HG02642 (cell line): Measurements from ENCODE around the gene DES.

Experiments used
- ATAC-seq: cut with Tn5 transposase; IDR thresholded peaks from one replicate; pipeline ENCODE4 v1.9.1; 2021; ENCODE audit warnings: mild to moderate bottlenecking; ENCODE audit not compliant: unreplicated experiment, poor library complexity

The DES gene

DNA sequence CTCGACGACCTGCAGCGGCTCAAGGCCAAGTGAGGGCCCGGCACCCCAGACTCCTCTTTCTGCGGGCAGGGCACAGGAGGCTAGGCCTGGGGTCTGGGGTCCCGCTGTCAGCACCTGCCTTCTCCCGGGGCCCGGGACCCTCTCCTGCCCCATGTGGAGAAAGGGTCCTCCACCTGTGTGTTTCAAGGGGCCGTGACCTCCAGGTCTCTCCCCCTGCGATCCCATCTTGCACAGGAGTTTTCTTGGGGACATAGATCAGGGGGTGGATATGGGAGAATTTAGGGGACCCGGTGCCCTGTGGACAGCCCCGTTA, 791 bp downstream of the DES start:
- no peak for ATAC-seq

DNA sequence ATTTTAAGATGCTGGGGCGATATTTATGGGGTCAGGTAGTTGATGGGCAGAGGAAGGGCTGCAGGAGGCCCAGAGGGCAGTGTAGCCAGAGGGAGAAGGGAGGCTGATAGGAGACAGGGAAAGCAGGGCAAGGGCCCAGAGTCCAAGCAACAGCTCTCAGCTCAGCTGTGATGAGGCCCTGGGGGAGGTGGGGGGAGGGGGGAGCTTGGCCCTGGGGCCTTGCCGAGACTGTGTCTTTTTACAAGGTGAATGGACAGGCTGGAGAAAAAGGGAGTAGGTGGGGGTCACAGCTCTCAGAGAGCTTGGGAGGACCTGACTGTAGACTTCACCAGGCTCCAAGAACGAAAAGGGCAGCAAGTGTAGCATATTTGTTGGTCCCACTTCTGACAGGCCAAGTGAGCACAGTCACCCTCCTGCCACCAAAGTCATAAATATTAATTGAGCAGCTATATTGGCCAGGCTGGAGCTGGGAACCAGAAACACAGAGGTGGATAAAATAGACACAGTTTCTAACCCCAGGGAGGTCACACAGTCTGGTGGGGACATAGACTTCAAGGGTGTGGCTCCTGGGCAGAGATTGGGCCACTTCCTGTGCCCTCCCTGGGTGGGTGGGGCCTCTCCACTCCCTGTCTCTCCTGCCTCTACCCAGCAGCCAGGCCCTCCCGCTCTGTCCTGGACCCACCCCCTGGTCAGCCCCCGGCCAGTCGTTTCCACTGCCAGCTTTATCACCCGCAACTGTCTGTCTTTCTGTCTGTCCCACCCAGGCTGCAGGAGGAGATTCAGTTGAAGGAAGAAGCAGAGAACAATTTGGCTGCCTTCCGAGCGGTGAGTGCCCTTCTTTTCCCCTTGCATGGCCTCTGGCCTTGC, 1.4 kb downstream of the DES start:
- ATAC-seq = no peak

DNA sequence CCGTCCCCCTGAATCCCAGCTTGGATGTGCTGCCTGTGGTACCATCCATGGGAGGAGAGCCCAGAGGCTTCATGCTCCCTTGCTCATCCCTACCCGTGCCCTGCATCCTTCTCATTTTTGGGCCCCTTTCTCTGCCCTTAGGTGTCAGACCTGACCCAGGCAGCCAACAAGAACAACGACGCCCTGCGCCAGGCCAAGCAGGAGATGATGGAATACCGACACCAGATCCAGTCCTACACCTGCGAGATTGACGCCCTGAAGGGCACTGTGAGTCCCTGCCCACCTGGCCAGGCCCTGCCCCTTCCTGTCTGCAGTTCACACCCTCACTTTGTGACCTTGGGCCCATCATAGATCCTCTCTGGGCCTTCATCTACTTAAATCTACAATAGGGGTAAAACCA, 2.5 kb downstream of the DES start:
- ATAC-seq = no peak

- no peak for ATAC-seq
Measured at GRCh38 chr2:219421323-219421722, 3.1 kb downstream of the DES start.

- ATAC-seq = no peak
Measured at GRCh38 chr2:219422952-219423534, 4.9 kb downstream of the DES start.

GRCh38 chr2:219423652-219424377, 5.6 kb downstream of the DES start:
- no peak for ATAC-seq

GRCh38 chr2:219425238-219426067, 7.3 kb downstream of the DES start:
- no peak for ATAC-seq

GRCh38 chr2:219426068-219426443, 7.9 kb downstream of the DES start:
- ATAC-seq = no peak

GRCh38 chr2:219426534-219427136, 8.5 kb downstream of the DES start:
- ATAC-seq = no peak

DNA sequence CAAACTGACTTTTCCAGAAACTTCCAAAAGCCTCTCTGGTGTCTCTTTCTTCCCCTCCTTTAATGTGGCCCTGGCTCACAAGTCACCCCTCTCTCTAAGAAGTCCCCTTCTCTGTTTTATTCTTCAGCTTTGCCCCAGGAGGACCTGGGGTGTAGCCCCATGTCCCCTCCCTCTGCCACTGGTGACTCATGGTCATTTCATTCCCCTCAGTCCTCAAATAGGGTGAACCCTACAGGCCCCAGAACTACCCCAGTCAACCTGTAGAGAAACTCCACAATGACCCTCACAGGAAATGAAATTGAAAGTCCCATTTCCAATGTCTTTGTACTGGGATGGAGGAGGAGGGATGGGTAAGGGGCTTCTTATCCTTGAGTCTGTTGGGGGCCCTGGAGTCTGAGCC, 10.3 kb downstream of the DES start:
- ATAC-seq = no peak

DNA sequence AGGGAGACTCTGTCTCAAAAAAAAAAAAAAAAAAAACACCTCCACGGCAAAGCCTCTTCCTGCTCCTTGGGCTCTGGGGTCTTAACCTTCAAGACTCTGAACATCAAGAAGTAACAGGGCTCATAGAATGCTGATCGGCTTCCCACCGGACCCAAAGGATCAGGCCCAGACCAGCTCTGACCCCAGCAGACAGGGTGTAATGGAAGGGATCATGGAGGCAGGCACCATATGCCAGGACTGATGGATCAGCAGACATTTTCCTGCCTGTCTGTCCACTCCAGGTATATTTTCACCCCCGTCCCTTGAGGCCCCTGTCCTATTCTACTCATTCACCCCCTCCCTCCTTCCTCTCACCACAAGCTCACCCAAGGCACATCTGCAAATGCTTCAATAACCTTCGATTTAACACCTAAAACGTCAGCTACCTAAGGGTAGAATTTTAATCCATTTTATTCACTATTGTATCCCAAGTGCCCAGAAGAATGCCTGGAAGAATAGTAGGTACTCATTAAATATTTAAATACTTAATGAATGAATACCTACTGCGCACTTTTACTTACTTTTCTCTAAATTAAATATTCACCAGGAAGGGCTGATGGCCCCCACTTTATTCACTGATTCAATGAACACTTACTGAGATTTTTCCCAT, 11.9 kb downstream of the DES start:
- ATAC-seq = no peak

GRCh38 chr2:219430633-219431615, 12.7 kb downstream of the DES start:
- no peak for ATAC-seq

- ATAC-seq = no peak
Measured at GRCh38 chr2:219433666-219434467, 15.7 kb downstream of the DES start.

- ATAC-seq = no peak
Measured at GRCh38 chr2:219434468-219434717, 16.2 kb downstream of the DES start.

DNA sequence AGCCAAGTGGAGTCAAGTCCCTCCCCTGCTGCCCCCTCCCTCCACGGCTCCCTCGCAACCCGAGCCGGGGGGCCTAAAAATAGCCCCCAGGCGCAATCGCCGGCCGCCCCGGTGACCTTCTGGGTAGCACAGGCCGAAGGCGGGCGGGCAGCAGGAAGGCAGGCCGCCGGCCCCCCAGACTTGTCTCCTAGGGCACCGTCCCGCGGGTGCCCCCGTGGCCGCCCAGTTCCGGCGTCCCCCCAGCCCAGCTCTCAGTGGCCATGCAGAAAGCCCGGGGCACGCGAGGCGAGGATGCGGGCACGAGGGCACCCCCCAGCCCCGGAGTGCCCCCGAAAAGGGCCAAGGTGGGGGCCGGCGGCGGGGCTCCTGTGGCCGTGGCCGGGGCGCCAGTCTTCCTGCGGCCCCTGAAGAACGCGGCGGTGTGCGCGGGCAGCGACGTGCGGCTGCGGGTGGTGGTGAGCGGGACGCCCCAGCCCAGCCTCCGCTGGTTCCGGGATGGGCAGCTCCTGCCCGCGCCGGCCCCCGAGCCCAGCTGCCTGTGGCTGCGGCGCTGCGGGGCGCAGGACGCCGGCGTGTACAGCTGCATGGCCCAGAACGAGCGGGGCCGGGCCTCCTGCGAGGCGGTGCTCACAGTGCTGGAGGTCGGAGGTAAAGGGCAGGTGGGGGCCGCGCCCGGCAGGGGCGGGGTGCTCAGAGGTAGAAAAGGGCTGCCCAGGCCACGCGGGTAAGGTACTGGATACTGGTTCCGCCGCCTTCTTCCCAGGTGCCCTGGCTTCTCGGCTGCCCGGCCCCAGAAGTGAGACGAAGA, 16.7 kb downstream of the DES start, which contains the start of gene SPEG:
Gene SPEG, plus strand, starts transcription at position 126 of the 808 bp plus-strand sequence. Its CDS starts 135 bp downstream, at position 261.
- no peak for ATAC-seq

GRCh38 chr2:219435701-219436100, 17.5 kb downstream of the DES start:
- no peak for ATAC-seq

DNA sequence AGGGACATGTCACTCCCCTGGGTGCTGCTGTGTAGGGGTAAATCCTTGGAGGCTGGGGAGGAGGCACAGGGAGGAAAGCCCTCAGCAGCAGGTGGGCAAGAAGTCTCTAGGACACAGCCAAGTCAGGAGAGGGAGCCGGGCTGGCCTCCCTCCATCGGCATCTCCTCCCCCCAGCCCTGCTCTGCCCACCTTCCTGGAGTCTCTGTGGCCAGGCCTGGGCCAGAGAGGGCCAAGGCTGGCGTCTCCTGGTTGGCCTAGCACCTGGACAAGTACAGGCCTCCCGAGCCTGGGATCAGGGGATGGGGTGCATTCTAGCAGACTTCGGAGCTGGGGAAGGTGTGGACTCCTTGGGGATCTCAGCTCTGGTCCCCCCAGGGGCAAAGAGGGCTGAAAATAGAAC, 18.3 kb downstream of the DES start:
- no peak for ATAC-seq
